Effector memory CD4-positive, alpha-beta T cell (primary cell): Measurements from ENCODE around the gene PPM1K.
A peak's percentile ranks its signal among the peaks of the same experiment; 100 is the strongest.

Experiments used
- DNase-seq, 3 donors: peaks; one replicate each; pipeline ENCODE4 v3.0.0-alpha.2; 2020
- H3K27ac ChIP-seq: 2 replicates; pipeline ENCODE4 v1.7.0; 2013; ENCODE audit warnings: mild to moderate bottlenecking, low read length, moderate library complexity; ENCODE audit not compliant: insufficient read depth, poor library complexity, severe bottlenecking
- H3K27me3 ChIP-seq: replicated peaks from 2 replicates; pipeline ENCODE4 v1.7.0; 2013; ENCODE audit warnings: mild to moderate bottlenecking, low read length; ENCODE audit not compliant: insufficient read depth, control insufficient read depth, poor library complexity, severe bottlenecking
- H3K36me3 ChIP-seq: 2 replicates; pipeline ENCODE4 v1.7.0; 2013; ENCODE audit warnings: mild to moderate bottlenecking, low read length, moderate library complexity; ENCODE audit not compliant: control insufficient read depth, insufficient read depth
- H3K4me1 ChIP-seq: 2 replicates; pipeline ENCODE4 v1.7.0; 2013; ENCODE audit warnings: low read length, mild to moderate bottlenecking; ENCODE audit not compliant: control insufficient read depth, insufficient read depth, poor library complexity, severe bottlenecking
- H3K4me3 ChIP-seq: 2 replicates; pipeline ENCODE4 v1.7.0; 2013; ENCODE audit warnings: low read length, low read depth, mild to moderate bottlenecking; ENCODE audit not compliant: insufficient read depth, poor library complexity, severe bottlenecking
- H3K9me3 ChIP-seq: 2 replicates; pipeline ENCODE4 v1.7.0; 2013; ENCODE audit warnings: mild to moderate bottlenecking, low read length, moderate library complexity; ENCODE audit not compliant: control insufficient read depth

Gene PPM1K

GRCh38 chr4:88225232-88226105 is 58.9 kb downstream of the PPM1K start:
- no peak overlapping the region for H3K4me3 ChIP-seq
- DNase-seq: no peak
- H3K27me3 ChIP-seq: no peaks in the 10 kb centered on the region
- H3K27ac ChIP-seq: no peak overlapping the region
- no peaks in the 10 kb centered on the region for H3K4me1 ChIP-seq
- H3K9me3 ChIP-seq: no peaks in the 10 kb centered on the region
- H3K36me3 ChIP-seq: no peaks in the 10 kb centered on the region

GRCh38 chr4:88223516-88223915 is 60.8 kb downstream of the PPM1K start:
- H3K36me3 ChIP-seq: no peaks in the 10 kb centered on the region
- no peak overlapping the region for H3K27ac ChIP-seq
- no peaks in the 10 kb centered on the region for H3K9me3 ChIP-seq
- H3K4me1 ChIP-seq: no peaks in the 10 kb centered on the region
- H3K27me3 ChIP-seq: no peaks in the 10 kb centered on the region
- no peak for DNase-seq
- no peak overlapping the region for H3K4me3 ChIP-seq

GRCh38 chr4:88219099-88219498 is 65.3 kb downstream of the PPM1K start:
- no peaks in the 10 kb centered on the region for H3K4me1 ChIP-seq
- H3K27me3 ChIP-seq: no peaks in the 10 kb centered on the region
- no peaks in the 10 kb centered on the region for H3K9me3 ChIP-seq
- no peak overlapping the region for H3K27ac ChIP-seq
- no peak for DNase-seq
- H3K4me3 ChIP-seq: no peak overlapping the region
- no peaks in the 10 kb centered on the region for H3K36me3 ChIP-seq

GRCh38 chr4:88217169-88217568 is 67.2 kb downstream of the PPM1K start:
- DNase-seq: no peak
- no peak overlapping the region for H3K4me3 ChIP-seq
- no peaks in the 10 kb centered on the region for H3K9me3 ChIP-seq
- H3K36me3 ChIP-seq: no peaks in the 10 kb centered on the region
- no peaks in the 10 kb centered on the region for H3K4me1 ChIP-seq
- no peaks in the 10 kb centered on the region for H3K27me3 ChIP-seq
- H3K27ac ChIP-seq: no peak overlapping the region

GRCh38 chr4:88216395-88216794 is 68.0 kb downstream of the PPM1K start:
- no peak overlapping the region for H3K4me3 ChIP-seq
- no peaks in the 10 kb centered on the region for H3K4me1 ChIP-seq
- no peaks in the 10 kb centered on the region for H3K9me3 ChIP-seq
- H3K27ac ChIP-seq: no peak overlapping the region
- DNase-seq: no peak
- no peaks in the 10 kb centered on the region for H3K36me3 ChIP-seq
- no peaks in the 10 kb centered on the region for H3K27me3 ChIP-seq

GRCh38 chr4:88215351-88215750 is 69.0 kb downstream of the PPM1K start:
- Histone ChIP-seq H3K27me3 (no peaks in the 10 kb centered on the region), H3K4me3 (no peak overlapping the region), H3K9me3 (no peaks in the 10 kb centered on the region), H3K27ac (no peak overlapping the region), H3K36me3 (no peaks in the 10 kb centered on the region), H3K4me1 (no peaks in the 10 kb centered on the region)
- DNase-seq: no peak

- no peaks in the 10 kb centered on the region for H3K9me3 ChIP-seq
- H3K27ac ChIP-seq: no peak overlapping the region
- no peaks in the 10 kb centered on the region for H3K27me3 ChIP-seq
- H3K4me3 ChIP-seq: no peak overlapping the region
- no peaks in the 10 kb centered on the region for H3K4me1 ChIP-seq
- DNase-seq: no peak
- H3K36me3 ChIP-seq: no peaks in the 10 kb centered on the region
Observed at GRCh38 chr4:88212253-88212561, 72.2 kb downstream of the PPM1K start.

GRCh38 chr4:88211473-88212252 is 72.7 kb downstream of the PPM1K start:
- no peaks in the 10 kb centered on the region for H3K36me3 ChIP-seq
- H3K4me1 ChIP-seq: no peaks in the 10 kb centered on the region
- no peaks in the 10 kb centered on the region for H3K9me3 ChIP-seq
- no peak overlapping the region for H3K27ac ChIP-seq
- no peak overlapping the region for H3K4me3 ChIP-seq
- H3K27me3 ChIP-seq: no peaks in the 10 kb centered on the region
- DNase-seq: peak in 1 of 3 donors; percentile 35

GRCh38 chr4:88208156-88208555 is 76.2 kb downstream of the PPM1K start:
- no peak for DNase-seq
- Histone ChIP-seq H3K36me3 (no peaks in the 10 kb centered on the region), H3K4me3 (no peak overlapping the region), H3K4me1 (no peaks in the 10 kb centered on the region), H3K9me3 (no peaks in the 10 kb centered on the region), H3K27ac (no peak overlapping the region), H3K27me3 (no peaks in the 10 kb centered on the region)
